ENCODE data around the gene KIF25. TPM values are rescaled to one million over a fixed set of nuclear protein-coding genes. Genes with fewer than 3 reads are reported as not detected.

The KIF25 gene
- total RNA-seq, 2 experiments from 2014 or later = not detected

- Mint-ChIP-seq H3K9me3 (peaks cover 3% of the 10 kb centered on the region), H3K27ac (no peak overlapping the region), H3K4me1 (no peaks in the 10 kb centered on the region), H3K36me3 (no peaks in the 10 kb centered on the region), H3K4me3 (no peak overlapping the region), H3K27me3 (peaks cover 32% of the 10 kb centered on the region)
- no peak for DNase-seq
These were observed 32.2 kb downstream of the KIF25 start for GRCh38 chr6:168029459-168030217.

DNA sequence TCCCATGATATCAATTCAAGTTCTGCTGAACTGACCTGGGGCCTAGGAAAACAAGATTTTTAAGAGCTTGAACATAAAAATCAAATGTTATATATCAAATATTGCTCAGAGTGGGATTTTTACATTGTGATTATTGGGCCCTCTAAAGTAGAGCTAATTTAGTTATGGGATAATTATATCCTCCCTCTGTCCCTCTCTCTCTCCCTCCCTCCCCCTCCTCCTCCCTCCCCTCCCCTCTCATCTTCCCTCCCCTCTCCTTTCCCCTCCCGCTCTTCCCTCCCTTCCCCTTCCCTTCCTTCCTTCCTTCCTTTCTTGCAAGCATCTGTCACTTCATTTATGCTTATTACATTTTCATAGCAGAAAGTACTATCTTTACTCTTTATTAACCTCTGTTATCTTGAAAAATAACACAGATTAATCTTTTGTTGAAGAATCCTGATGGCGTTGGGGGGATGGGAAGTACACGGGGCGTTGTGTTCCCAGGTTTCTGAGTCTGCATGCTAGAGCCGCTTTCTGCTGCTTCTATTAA, 32.8 kb downstream of the KIF25 start:
- H3K4me1 Mint-ChIP-seq = no peaks in the 10 kb centered on the region
- no peak overlapping the region for H3K27ac Mint-ChIP-seq
- peaks cover 3% of the 10 kb centered on the region for H3K9me3 Mint-ChIP-seq
- no peak for DNase-seq
- H3K36me3 Mint-ChIP-seq = no peaks in the 10 kb centered on the region
- H3K27me3 Mint-ChIP-seq = peaks cover 38% of the 10 kb centered on the region
- H3K4me3 Mint-ChIP-seq = no peak overlapping the region

DNA sequence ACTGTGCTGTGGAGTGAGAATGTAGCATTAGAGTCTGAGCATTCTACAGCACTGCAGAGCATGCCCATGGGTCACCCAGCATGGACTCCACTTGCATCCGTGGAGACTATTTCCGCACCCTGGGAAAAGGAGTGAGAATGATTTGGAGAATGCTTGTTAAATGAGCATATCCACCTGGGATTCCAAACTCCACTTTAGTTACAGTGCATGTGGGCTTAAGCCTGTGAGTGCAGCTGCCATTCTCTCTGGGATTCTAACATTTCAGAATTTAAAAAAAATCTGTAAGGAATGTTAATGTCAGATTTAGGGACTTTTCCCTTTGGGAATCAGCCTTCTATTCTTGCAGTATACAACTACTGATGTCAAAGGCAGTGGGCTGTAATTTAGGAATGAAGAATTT, 33.4 kb downstream of the KIF25 start:
- Mint-ChIP-seq H3K9me3 (peaks cover 3% of the 10 kb centered on the region), H3K4me1 (no peaks in the 10 kb centered on the region), H3K27ac (no peak overlapping the region), H3K27me3 (peaks cover 44% of the 10 kb centered on the region), H3K4me3 (no peak overlapping the region), H3K36me3 (no peaks in the 10 kb centered on the region)
- no peak for DNase-seq

GRCh38 chr6:168031411-168031971, 34.0 kb downstream of the KIF25 start:
- H3K27ac Mint-ChIP-seq = no peak overlapping the region
- H3K36me3 Mint-ChIP-seq = no peaks in the 10 kb centered on the region
- H3K9me3 Mint-ChIP-seq = peaks cover 3% of the 10 kb centered on the region
- peaks cover 50% of the 10 kb centered on the region for H3K27me3 Mint-ChIP-seq
- DNase-seq = no peak
- no peak overlapping the region for H3K4me3 Mint-ChIP-seq
- H3K4me1 Mint-ChIP-seq = no peaks in the 10 kb centered on the region

DNA sequence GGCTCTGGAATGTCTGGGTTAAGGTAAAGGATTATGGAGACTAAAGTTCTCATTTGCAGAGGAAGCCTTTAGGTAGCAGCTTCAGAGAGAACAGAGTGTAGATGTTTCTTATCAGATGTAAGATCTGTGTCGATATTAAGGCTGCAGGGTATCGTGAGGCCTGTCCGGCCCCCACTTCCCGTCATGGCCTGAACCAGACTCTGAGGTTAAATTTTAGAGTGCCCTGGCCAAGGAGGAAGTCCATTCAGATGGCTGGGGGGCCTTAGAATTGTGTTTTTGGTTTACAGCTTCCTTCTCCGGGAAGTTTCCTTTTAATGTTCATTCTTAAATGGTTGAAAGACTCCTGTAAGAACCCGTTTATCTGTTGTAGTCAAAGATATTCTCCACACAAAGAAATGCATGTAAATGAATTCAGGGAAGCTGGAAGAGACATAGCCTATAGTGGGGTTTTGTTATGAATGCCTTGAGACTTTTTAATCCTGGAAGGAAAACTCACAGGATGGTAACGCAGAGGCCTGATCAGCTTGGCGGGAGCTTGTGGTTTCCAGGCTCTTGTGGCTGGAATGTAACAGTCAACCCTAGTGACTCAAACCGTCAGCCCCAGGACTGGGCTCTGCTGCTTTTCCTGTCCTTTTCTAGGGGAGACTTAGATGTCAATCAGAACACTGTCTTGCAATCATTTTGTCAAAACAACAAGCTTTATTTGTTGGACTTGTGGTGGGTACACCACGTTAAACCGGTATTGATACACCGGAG, 34.7 kb downstream of the KIF25 start:
- DNase-seq = no peak
- Mint-ChIP-seq H3K4me3 (no peak overlapping the region), H3K9me3 (peaks cover 4% of the 10 kb centered on the region)

GRCh38 chr6:168033791-168034190, 36.3 kb downstream of the KIF25 start:
- no peak overlapping the region for H3K4me3 Mint-ChIP-seq
- no peaks in the 10 kb centered on the region for H3K4me1 Mint-ChIP-seq
- peaks cover 17% of the 10 kb centered on the region for H3K9me3 Mint-ChIP-seq
- H3K27me3 Mint-ChIP-seq = peaks cover 65% of the 10 kb centered on the region
- no peak for DNase-seq
- no peak overlapping the region for H3K27ac Mint-ChIP-seq
- H3K36me3 Mint-ChIP-seq = peaks cover 5% of the 10 kb centered on the region

More for the DNA sequence above, 34.7 kb downstream of the KIF25 start:
- peaks cover 55% of the 10 kb centered on the region for H3K27me3 Mint-ChIP-seq
- H3K36me3 Mint-ChIP-seq = peaks cover under 1% of the 10 kb centered on the region
- no peaks in the 10 kb centered on the region for H3K4me1 Mint-ChIP-seq
- no peak overlapping the region for H3K27ac Mint-ChIP-seq

DNA sequence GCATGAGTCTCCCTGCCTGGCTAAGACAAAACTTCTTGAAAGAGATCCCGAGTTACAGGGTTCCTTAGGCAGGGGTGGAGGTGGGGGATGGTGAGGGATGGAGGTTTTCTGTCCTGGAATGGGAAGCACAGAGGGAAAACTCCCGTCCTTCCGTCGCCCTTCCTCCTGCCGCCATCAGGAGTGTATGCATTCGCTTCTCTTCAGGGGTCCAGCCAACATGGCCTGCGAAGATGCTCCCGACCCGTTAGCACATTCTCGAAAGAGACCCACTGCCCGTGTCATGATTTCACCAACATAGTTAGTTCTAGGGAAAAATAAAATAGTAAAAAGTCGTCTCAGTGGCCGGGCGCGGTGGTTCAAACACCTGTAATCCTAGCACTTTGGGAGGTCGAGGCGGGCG, 37.1 kb downstream of the KIF25 start:
- H3K36me3 Mint-ChIP-seq = peaks cover 5% of the 10 kb centered on the region
- H3K9me3 Mint-ChIP-seq = peaks cover 18% of the 10 kb centered on the region
- DNase-seq = no peak
- H3K27ac Mint-ChIP-seq = no peak overlapping the region
- peaks cover 65% of the 10 kb centered on the region for H3K27me3 Mint-ChIP-seq
- no peak overlapping the region for H3K4me3 Mint-ChIP-seq
- no peaks in the 10 kb centered on the region for H3K4me1 Mint-ChIP-seq

GRCh38 chr6:168035098-168035660, 37.7 kb downstream of the KIF25 start:
- peaks cover 24% of the 10 kb centered on the region for H3K9me3 Mint-ChIP-seq
- DNase-seq = no peak
- H3K27me3 Mint-ChIP-seq = peaks cover 65% of the 10 kb centered on the region
- H3K4me3 Mint-ChIP-seq = no peak overlapping the region
- no peaks in the 10 kb centered on the region for H3K4me1 Mint-ChIP-seq
- no peak overlapping the region for H3K27ac Mint-ChIP-seq
- peaks cover 5% of the 10 kb centered on the region for H3K36me3 Mint-ChIP-seq

GRCh38 chr6:168035661-168036545, 38.4 kb downstream of the KIF25 start:
- Mint-ChIP-seq H3K4me1 (no peaks in the 10 kb centered on the region), H3K27me3 (peaks cover 60% of the 10 kb centered on the region), H3K9me3 (peaks cover 27% of the 10 kb centered on the region), H3K27ac (no peak overlapping the region), H3K36me3 (peaks cover 7% of the 10 kb centered on the region), H3K4me3 (no peak overlapping the region)
- DNase-seq = no peak

- no peak for DNase-seq
- Mint-ChIP-seq H3K27me3 (peaks cover 50% of the 10 kb centered on the region), H3K9me3 (peaks cover 27% of the 10 kb centered on the region), H3K36me3 (peaks cover 7% of the 10 kb centered on the region), H3K4me3 (no peak overlapping the region), H3K27ac (no peak overlapping the region), H3K4me1 (no peaks in the 10 kb centered on the region)
These were observed 39.8 kb downstream of the KIF25 start for GRCh38 chr6:168037242-168037641.

GRCh38 chr6:168037856-168038255, 40.4 kb downstream of the KIF25 start:
- DNase-seq = no peak

GRCh38 chr6:168038576-168039140, 41.2 kb downstream of the KIF25 start:
- H3K36me3 Mint-ChIP-seq = peaks cover 7% of the 10 kb centered on the region
- no peak overlapping the region for H3K27ac Mint-ChIP-seq
- no peaks in the 10 kb centered on the region for H3K4me1 Mint-ChIP-seq
- H3K27me3 Mint-ChIP-seq = peaks cover 43% of the 10 kb centered on the region
- DNase-seq = no peak
- H3K4me3 Mint-ChIP-seq = no peak overlapping the region
- peaks cover 27% of the 10 kb centered on the region for H3K9me3 Mint-ChIP-seq

More at GRCh38 chr6:168037856-168038255, 40.4 kb downstream of the KIF25 start:
- Mint-ChIP-seq H3K9me3 (peaks cover 27% of the 10 kb centered on the region), H3K4me1 (no peaks in the 10 kb centered on the region), H3K27me3 (peaks cover 50% of the 10 kb centered on the region), H3K27ac (no peak overlapping the region), H3K36me3 (peaks cover 7% of the 10 kb centered on the region), H3K4me3 (no peak overlapping the region)

DNA sequence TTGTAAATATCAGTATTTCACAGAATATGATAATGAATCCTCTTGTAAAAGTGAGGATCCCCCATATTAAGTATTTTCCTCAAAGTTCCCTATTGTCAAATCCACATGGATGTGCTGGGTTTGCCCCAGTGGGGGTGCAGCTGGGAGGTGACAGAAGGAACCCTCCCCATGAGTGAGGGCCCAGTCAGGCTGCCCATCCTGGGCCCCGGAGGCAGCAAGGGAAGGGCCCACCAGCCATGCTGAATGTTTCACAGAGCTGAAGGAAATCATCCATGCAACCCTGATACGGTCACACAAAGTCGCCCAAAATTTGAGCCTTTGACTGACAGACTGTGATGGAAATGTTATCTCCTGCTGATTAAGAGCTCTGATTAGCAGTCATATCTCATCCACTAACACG, 41.8 kb downstream of the KIF25 start:
- peaks cover 7% of the 10 kb centered on the region for H3K36me3 Mint-ChIP-seq

DNA sequence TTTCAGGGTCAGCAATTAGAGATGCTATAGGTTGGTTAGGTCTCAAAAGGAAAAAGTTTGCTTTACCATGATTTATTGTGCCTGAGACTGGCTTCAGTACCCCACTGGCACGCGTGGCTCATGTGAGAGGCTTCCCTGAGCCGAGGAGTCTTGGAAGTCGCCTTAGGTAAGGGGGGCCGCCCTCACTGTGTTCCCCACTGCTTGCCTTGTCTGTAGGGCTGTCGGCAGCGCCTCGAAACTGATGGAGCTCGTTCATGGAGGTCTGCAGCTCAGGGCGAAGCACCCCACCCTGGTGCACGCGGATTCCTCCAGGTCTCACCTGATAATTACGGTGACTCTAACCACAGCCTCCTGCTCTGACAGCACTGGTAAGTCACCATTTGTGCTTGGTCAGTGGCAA, 42.4 kb downstream of the KIF25 start:
- H3K36me3 Mint-ChIP-seq = peaks cover 7% of the 10 kb centered on the region
- H3K27ac Mint-ChIP-seq = no peak overlapping the region
- peaks cover 31% of the 10 kb centered on the region for H3K27me3 Mint-ChIP-seq
- no peak for DNase-seq
- peaks cover 24% of the 10 kb centered on the region for H3K9me3 Mint-ChIP-seq
- H3K4me1 Mint-ChIP-seq = no peaks in the 10 kb centered on the region
- no peak overlapping the region for H3K4me3 Mint-ChIP-seq

More for the DNA sequence above, 41.8 kb downstream of the KIF25 start:
- H3K27ac Mint-ChIP-seq = no peak overlapping the region
- peaks cover 37% of the 10 kb centered on the region for H3K27me3 Mint-ChIP-seq
- no peak overlapping the region for H3K4me3 Mint-ChIP-seq
- no peak for DNase-seq
- H3K4me1 Mint-ChIP-seq = no peaks in the 10 kb centered on the region
- peaks cover 24% of the 10 kb centered on the region for H3K9me3 Mint-ChIP-seq

Data from activated naive CD8-positive, alpha-beta T cell treated with anti-CD3 and anti-CD28 coated beads for 36 hours (primary cell).